GM19023 (cell line): ENCODE data around the gene PNPLA6.

Experiments
- ATAC-seq: cut with Tn5 transposase; IDR thresholded peaks from one replicate; pipeline ENCODE4 v1.9.1; 2021; ENCODE audit warnings: mild to moderate bottlenecking, moderate library complexity; ENCODE audit not compliant: unreplicated experiment

PNPLA6 gene

DNA sequence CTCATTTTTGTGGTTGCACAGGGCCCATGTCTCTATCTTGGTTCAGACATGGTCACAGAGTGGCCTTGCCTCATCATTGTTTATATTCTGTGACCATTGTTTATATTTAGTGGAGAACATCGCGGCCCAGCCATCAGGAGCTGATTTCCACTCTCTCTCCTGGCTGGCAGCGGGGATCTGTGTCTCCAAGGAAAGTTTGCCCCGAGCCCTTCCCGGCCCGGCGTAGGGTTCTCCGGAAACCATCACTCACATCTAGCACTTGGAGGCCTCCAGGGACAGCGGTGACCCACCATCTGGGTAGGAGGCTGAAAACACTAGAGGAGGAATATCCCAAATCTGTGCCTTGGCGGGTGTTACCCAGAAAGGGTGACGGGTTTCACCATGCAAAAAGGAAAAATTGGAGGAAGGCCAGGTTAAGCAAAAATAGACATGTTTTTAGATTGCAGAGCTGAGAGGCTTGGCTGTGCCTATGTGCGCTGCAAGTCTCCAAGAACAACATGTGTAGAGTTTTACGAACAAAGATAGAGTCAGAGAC, 20.3 kb upstream of the PNPLA6 start:
- ATAC-seq: no peak

- no peak for ATAC-seq
Observed at GRCh38 chr19:7515645-7516151, 19.8 kb upstream of the PNPLA6 start, which contains the start of gene ZNF358. Gene ZNF358 (plus strand): TSS chr19:7516103. CDS start chr19:7519243, 3,140 bp downstream.

DNA sequence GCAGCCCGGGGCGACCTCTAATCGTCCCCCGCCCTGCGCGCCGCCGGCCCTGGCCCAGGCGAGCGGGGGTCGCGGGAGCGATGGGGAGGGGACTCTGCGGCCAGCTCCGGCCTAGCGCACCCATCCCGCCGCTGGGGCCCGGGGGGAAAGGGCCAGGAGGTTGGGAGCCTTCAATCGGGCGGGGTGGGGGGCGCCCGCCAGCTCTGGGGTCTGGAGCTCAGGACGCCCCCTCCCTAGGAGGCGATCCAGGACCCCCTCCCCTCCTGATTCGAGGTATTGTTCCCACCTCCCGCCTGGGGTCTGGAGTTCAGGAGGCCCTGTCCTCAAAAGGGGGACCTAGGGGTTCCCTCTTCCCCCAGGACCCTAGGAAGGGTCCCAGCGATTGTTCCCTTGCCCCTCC, 19.2 kb upstream of the PNPLA6 start:
- no peak for ATAC-seq

- no peak for ATAC-seq
Observed at GRCh38 chr19:7516878-7517277, 18.6 kb upstream of the PNPLA6 start.

DNA sequence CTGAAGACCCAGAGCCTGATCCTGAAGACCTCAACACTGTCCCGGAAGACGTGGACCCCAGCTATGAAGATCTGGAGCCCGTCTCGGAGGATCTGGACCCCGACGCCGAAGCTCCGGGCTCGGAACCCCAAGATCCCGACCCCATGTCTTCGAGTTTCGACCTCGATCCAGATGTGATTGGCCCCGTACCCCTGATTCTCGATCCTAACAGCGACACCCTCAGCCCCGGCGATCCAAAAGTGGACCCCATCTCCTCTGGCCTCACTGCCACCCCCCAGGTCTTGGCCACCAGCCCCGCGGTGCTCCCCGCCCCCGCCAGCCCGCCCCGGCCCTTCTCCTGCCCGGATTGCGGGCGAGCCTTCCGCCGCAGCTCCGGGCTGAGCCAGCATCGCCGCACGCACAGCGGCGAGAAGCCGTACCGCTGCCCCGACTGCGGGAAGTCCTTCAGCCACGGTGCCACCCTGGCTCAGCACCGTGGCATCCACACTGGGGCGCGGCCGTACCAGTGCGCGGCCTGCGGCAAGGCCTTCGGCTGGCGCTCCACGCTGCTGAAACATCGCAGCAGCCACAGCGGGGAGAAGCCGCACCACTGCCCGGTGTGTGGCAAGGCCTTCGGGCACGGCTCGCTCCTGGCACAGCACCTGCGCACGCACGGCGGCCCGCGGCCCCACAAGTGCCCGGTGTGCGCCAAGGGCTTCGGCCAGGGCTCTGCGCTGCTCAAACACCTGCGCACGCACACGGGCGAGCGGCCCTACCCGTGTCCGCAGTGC, 16.0 kb upstream of the PNPLA6 start:
- no peak for ATAC-seq

- no peak for ATAC-seq
Observed at GRCh38 chr19:7520131-7521051, 15.1 kb upstream of the PNPLA6 start.

DNA sequence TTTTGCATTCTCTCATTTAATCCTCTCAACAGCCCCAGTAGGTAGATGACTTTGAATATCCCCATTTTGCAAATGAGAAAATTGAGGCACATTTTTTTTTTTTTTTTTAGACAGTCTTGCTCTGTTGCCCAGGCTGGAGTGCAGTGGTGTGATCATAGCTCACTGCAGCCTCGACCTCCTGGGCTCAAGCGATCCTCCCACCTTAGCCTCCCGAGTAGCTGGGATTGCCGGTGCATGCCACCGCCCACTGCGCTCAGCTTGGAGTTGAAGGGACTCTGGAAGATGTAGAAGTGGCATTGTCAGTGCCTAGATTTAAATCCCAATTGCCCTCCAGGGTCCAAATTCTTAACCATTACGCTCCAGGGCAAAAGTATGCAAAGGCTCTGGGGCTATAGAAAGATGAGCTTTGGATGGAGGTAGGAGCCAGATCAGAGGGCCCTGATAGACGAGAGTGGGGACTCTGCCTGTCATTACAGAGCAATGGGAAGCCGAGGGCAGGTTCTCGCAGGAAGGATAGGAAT, 13.9 kb upstream of the PNPLA6 start:
- ATAC-seq: no peak

DNA sequence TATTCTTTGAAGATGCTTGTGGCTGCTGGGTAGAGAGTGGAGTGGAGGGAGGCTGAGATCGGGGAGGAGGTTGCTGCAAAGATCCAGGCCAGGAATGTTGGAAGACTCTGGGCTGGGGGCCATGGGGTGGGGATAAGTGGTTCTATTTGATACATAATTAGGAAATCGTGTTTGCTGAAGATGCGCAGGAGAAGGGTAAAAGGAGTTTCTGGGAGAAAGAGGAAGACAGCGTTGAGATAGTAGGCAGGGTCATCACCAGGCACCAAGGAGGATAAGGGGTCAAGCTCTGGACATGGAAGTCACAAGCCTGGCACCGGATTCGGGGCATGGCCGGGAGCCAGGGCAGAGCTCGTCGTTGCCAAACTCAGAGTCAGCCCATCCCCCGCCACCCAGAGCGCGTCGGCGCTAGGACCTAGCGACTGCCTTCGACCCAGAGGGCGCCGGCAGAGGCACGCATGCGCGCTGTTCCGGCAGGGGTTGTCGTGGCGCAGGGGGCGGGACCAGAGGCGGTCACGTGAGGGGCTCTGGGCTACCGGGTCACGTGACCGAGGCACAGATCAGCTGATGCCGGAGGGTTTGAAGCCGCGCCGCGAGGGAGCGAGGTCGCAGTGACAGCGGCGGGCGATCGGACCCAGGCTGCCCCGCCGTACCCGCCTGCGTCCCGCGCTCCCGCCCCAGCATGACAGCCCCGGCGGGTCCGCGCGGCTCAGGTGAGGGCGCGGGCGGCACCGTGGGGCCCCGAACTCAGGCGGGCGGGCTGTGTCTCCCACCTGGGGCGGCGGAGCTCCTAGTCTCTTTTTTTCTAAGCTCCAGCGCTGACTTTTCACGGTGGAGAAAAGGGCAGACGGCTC, 13.2 kb upstream of the PNPLA6 start, which contains the start of gene MCOLN1:
Gene MCOLN1, plus strand, starts transcription at position 553 of the 851 bp plus-strand sequence. Its CDS starts 127 bp downstream, at position 680.
- peak; percentile 70 for ATAC-seq

GRCh38 chr19:7522923-7523667, 12.4 kb upstream of the PNPLA6 start:
- ATAC-seq: peak; percentile 4

DNA sequence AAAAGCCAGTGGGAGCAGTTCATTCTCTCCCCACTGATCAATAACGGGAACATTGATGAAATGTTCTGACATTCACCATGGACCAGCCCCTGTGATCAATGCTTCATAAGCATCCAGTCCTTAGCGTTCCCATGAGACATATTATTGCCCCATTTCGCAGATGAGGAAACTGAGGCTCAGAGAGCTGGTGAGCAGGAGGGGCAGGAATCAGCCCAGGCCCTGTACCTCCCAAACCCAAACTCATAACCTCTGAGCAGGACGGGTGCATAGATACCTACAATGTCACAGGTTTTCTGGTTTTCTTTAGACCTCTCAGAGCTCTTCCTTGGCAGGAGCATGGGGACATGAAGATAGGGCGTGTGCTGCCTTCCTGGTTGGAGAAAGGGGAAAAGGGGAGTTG, 11.0 kb upstream of the PNPLA6 start:
- no peak for ATAC-seq

DNA sequence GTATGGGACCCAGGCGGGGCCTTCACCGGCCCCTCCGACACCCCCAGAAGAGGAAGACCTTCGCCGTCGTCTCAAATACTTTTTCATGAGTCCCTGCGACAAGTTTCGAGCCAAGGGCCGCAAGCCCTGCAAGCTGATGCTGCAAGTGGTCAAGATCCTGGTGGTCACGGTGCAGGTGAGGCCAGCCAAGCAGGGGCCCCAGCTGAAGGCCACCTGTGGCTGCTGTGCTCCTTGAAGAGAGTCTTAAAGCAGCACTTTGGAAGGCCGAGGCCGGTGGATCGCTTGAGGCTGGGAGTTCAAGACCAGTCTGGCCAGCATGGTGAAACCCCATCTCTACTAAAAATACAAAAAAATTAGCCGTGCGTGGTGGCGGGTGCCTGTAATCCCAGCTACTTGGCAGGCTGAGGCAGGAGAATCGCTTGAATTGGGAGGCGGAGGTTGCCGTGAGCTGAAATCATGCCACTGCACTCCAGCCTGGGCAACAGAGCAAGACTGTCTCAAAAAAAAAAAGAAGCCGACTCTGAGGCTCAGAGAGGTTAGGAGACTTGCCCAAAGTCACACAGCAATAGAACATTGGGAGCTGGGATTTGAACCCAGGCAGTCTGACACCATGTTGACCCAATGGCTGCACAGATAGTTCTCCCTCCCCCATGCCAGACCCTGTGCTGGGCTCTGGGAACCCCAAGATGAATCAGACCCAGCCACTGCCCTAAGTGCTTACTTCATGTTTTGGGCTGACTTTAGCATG, 10.4 kb upstream of the PNPLA6 start:
- no peak for ATAC-seq

GRCh38 chr19:7526059-7526929, 9.2 kb upstream of the PNPLA6 start:
- no peak for ATAC-seq

GRCh38 chr19:7527516-7528191, 7.9 kb upstream of the PNPLA6 start:
- no peak for ATAC-seq

- ATAC-seq: no peak
Observed at GRCh38 chr19:7528192-7528519, 7.4 kb upstream of the PNPLA6 start.

DNA sequence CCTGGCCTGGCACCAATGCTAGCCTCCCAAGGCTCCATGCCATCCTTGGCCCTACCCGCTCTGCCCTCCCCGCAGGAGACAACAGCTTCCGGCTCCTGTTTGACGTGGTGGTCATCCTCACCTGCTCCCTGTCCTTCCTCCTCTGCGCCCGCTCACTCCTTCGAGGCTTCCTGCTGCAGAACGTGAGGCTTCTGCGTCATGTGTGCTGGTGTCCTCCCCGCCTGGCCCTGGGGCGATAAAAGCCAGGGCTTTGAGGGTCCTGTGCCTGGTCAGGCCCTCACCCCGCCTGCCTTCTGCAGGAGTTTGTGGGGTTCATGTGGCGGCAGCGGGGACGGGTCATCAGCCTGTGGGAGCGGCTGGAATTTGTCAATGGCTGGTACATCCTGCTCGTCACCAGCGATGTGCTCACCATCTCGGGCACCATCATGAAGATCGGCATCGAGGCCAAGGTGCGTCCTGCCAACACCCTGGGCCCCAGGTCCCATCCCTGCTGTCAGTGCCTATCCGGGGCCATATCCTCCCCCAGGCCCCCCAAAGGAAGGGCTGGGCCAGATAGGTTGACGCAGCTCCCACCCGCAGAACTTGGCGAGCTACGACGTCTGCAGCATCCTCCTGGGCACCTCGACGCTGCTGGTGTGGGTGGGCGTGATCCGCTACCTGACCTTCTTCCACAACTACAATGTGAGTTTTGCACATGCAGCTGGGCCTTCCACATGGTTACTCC, 6.8 kb upstream of the PNPLA6 start:
- no peak for ATAC-seq

- no peak for ATAC-seq
Observed at GRCh38 chr19:7529246-7529600, 6.3 kb upstream of the PNPLA6 start.
